ENCODE measurements around the gene HERC2. TPM values are rescaled to one million over a fixed set of nuclear protein-coding genes. Genes with fewer than 3 reads are reported as not detected.

The HERC2 gene
- total and polyA plus RNA-seq, 2 of the 4 experiments (the other 2 are of a cell fraction), result 20.8 to 28.9 TPM

DNA sequence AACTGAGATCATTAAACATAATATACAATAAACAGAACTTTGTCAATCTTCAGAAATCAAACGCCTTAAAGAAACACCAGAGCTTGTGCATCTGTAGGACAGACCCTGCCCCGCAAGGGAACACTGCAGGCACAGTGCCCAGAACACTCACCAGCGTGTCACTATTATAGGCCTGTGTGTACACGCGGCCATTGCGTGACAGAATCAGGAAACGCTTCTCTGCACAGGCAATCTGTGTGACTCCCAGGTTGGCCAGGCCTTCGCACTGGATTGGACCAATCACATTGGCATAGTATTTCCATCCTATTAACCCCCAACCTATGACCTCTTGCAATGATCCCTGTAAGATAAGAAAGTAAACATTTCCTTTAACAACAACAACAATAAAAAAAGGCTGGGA is 52.9 kb downstream of the HERC2 start:
- DNase-seq (no peak), ATAC-seq (ENCODE audit: low read depth) (no peak)
- H2BK120ac ChIP-seq (ENCODE audit: low read depth, low read length), result no peak overlapping the region
- no peak overlapping the region for H2BK20ac ChIP-seq (ENCODE audit: low read depth, low read length)
- no peak overlapping the region for H3K4me3 ChIP-seq (ENCODE audit: insufficient read depth, low read depth, low read length)
- H3K9me1 ChIP-seq (ENCODE audit: insufficient read depth, low read length), result peaks cover 12% of the 10 kb centered on the region; the same call in 1 of the 2 replicates
- H4K20me1 ChIP-seq (ENCODE audit: insufficient read depth, low read length), result peaks cover 3% of the 10 kb centered on the region; the same call in 1 of the 2 replicates
- no peak overlapping the region for H4K91ac ChIP-seq (ENCODE audit: insufficient read depth, low read depth, low read length)
- H3K23ac ChIP-seq (ENCODE audit: low read depth, low read length), result no peak overlapping the region
- H2BK15ac ChIP-seq (ENCODE audit: low read depth, low read length), result no peak overlapping the region
- CTCF ChIA-PET, result no interaction called here
- POLR2A ChIA-PET (ENCODE audit: unreplicated experiment), result no interaction called here
- no TSS peak for BruUV-seq (replicated peaks)
- no peak overlapping the region for H4K8ac ChIP-seq (ENCODE audit: low read depth in 2 of 2, low read length in 2 of 2)
- WGBS, 2 experiments (ENCODE audit: extremely low coverage in 2 of 2, insufficient read length in 1 of 2), result 86% methylated on average over 5 of the region's 8 CpGs; no CpG with 5 or more reads in 1 of the 2 experiments
- TF ChIP-seq, protein P1, sequence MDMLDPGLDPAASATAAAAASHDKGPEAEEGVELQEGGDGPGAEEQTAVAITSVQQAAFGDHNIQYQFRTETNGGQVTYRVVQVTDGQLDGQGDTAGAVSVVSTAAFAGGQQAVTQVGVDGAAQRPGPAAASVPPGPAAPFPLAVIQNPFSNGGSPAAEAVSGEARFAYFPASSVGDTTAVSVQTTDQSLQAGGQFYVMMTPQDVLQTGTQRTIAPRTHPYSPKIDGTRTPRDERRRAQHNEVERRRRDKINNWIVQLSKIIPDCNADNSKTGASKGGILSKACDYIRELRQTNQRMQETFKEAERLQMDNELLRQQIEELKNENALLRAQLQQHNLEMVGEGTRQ (IDR thresholded peaks at IDR 0.05; ENCODE audit: low read depth, low read length), result no peak
- TF ChIP-seq BHLHE40 (IDR thresholded peaks at IDR 0.05; ENCODE audit: low read depth, low read length) (no peak), MAFK (IDR thresholded peaks at IDR 0.05; ENCODE audit: low read depth, low read length) (no peak), RFX5 (IDR thresholded peaks at IDR 0.05; ENCODE audit: low read depth, low read length) (no peak), MXI1 (IDR thresholded peaks at IDR 0.05; ENCODE audit: borderline replicate concordance, low read depth, low read length) (no peak), RCOR1 (IDR thresholded peaks at IDR 0.05; ENCODE audit: insufficient replicate concordance, low read length) (no peak), FOS (IDR thresholded peaks at IDR 0.05; ENCODE audit: low read depth, low read length) (no peak), POLR2A (IDR thresholded peaks at IDR 0.05; ENCODE audit: low read depth, low read length) (no peak), CHD1 (IDR thresholded peaks at IDR 0.05; ENCODE audit: low read depth, low read length) (no peak)
- no peaks in the 10 kb centered on the region for H3K9me3 ChIP-seq (ENCODE audit: control insufficient read depth, insufficient read depth, low read length)
- H3K36me3 ChIP-seq (ENCODE audit: control insufficient read depth, insufficient read depth, low read length), result peaks cover 57% of the 10 kb centered on the region
- no peak overlapping the region for H2BK5ac ChIP-seq (ENCODE audit: low read depth, low read length, poor library complexity, severe bottlenecking)
- H3K18ac ChIP-seq (ENCODE audit: low read depth, low read length), result no peak overlapping the region
- in situ Hi-C loops (cut with MboI; ENCODE audit: low sequenced_read_pairs) (no loop called here), intact Hi-C loops (cut with micrococcal nuclease) (loop anchor here (10.0 kb wide), 1 partner anchor 104 kb away; no protein-coding TSS in a partner anchor), dilution Hi-C loops (cut with HindIII; ENCODE audit: low sequenced_read_pairs, unreplicated experiment) (no loop called here)
- H2AFZ ChIP-seq (replicated peaks; ENCODE audit: low read length, poor library complexity), result no peak overlapping the region
- no peak overlapping the region for H3K56ac ChIP-seq (ENCODE audit: extremely low read depth, insufficient read depth, low read length)
- H3K27me3 ChIP-seq (ENCODE audit: control insufficient read depth, insufficient read depth, low read length), result no peaks in the 10 kb centered on the region
- H3K79me1 ChIP-seq (ENCODE audit: low read depth in 1 of 2, low read length in 2 of 2), result peaks cover 13 to 25% of the 10 kb centered on the region in 2 experiments; a peak in 3 of 4 replicates
- H3K4ac ChIP-seq (ENCODE audit: low read depth, low read length), result no peak overlapping the region
- H3K4me2 ChIP-seq (ENCODE audit: low read depth, low read length), result no peak overlapping the region
- no peak overlapping the region for H4K5ac ChIP-seq (ENCODE audit: low read depth, low read length)
- no peak overlapping the region for H2AK5ac ChIP-seq (ENCODE audit: low read depth, low read length)
- H3K4me1 ChIP-seq (ENCODE audit: control insufficient read depth, insufficient read depth, low read length), result no peaks in the 10 kb centered on the region
- H3K27ac ChIP-seq (ENCODE audit: insufficient read depth, low read length), result no peak overlapping the region
- no peak overlapping the region for H3K14ac ChIP-seq (replicated peaks; ENCODE audit: low read depth, low read length)
- no peak overlapping the region for H2AK9ac ChIP-seq (replicated peaks; ENCODE audit: low read depth, low read length, poor library complexity)
- H3K9ac ChIP-seq (ENCODE audit: low read depth, low read length), result no peak overlapping the region
